Activated CD4-positive, alpha-beta T cell treated with anti-CD3 and anti-CD28 coated beads, Interleukin-2, amount 50 U/mL, for 48 hours (primary cell): Measurements from ENCODE around the gene C1QBP.
"Not testable (repeated sequence)": the region's sequence is repeated elsewhere in the genome, so short reads cannot be mapped to it uniquely, and the experiment has no call there.

Source experiments
- DNase-seq, 2 experiments: peaks; one replicate each; pipeline ENCODE4 v3.0.0-alpha.2; 2020

Gene C1QBP

DNA sequence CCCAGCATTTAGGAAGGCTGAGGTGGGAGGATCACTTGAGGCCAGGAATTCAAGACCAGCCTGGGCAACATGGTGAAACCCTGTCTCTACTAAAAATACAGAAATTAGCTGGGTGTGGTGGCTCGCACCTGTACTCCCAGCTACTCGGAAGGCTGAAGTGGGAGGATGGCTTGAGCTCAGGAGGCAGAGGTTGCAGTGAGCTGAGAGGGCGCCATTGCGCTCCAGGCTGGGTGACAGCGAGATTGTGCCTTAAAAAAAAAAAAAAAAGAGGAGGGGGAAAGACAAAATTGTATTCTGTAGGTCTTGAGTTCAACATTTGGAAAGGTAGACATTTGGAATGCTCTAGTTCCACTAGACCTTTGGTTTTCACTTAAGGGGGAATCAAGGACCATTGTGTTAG is 7.7 kb downstream of the C1QBP start:
- DNase-seq = not testable (repeated sequence)

- no peak for DNase-seq
These were observed 8.4 kb downstream of the C1QBP start for GRCh38 chr17:5430413-5430999.

DNA sequence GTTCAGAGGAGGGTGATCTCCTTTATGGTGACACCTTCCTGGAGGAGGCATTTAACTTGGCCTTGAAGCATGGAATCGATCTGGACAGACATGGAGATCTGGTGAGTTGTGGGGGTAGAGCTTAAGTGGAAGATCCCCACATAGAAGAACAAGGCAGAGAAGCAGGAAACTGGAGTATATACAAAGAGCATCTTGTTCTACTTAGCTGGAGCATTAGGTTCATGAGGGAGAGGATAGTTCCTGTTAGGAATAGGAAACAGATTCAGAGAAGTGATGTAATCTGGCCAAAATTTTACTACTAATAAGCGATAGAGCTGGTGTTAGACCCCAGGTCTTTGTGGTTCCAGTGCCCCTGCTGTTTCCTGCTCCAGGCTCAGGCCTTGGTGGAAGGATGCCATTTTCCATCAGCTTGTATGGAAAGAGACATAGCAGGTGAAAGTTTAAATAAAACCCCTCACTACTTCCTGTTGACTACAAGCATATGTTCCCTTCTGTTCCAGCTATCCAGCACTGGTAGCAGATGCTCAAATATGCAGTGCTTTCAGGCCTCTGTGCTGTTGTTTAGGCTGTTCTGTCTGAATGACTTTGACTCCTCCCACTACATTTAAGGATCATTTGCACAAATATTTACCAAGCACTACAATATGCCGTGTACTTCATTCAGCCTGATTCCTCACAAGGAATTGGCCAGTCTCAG is 9.6 kb downstream of the C1QBP start:
- DNase-seq = no peak

- DNase-seq = no peak
These were observed 13.1 kb downstream of the C1QBP start for GRCh38 chr17:5425826-5426225.

GRCh38 chr17:5424909-5425308 is 14.0 kb downstream of the C1QBP start:
- DNase-seq = no peak

- DNase-seq = no peak
These were observed 16.4 kb downstream of the C1QBP start for GRCh38 chr17:5422505-5422904.

GRCh38 chr17:5419959-5420653 is 18.8 kb downstream of the C1QBP start, which contains the start of gene RPAIN:
RPAIN (plus strand) TSS chr17:5420182; CDS start chr17:5420211, 29 bp downstream.
- peak; percentile 84 to 90 for DNase-seq

- peak; percentile 93 to 96 for DNase-seq
These were observed 19.5 kb downstream of the C1QBP start, which contains the start of gene NUP88 for GRCh38 chr17:5419356-5419958. NUP88 (minus strand) TSS chr17:5419662; CDS start chr17:5419650, 12 bp downstream.

DNA sequence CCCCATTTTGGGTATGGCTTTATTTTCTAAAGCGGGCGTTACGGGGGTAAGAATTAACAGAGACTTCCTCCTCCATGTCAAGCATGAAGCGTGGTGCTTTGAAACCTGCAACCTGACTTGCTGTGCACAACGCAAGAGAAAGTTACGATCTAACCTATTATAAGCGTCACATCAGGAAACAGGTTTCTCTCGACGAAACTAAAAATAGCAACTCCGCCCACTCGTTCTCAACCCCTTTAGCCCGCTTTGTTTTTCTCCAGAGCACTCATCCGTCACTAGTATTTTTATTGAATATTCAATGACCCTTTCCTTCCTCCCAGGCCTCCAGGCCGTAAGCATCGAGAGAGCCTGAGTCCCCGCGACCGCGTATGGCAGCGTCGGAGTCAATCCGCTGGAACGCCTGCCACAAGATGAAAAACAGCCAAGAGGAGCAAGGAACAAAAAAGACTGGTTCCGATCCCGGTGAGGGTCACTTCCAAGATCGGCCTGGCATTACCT is 20.0 kb downstream of the C1QBP start:
- DNase-seq = peak; percentile 52 to 71

DNA sequence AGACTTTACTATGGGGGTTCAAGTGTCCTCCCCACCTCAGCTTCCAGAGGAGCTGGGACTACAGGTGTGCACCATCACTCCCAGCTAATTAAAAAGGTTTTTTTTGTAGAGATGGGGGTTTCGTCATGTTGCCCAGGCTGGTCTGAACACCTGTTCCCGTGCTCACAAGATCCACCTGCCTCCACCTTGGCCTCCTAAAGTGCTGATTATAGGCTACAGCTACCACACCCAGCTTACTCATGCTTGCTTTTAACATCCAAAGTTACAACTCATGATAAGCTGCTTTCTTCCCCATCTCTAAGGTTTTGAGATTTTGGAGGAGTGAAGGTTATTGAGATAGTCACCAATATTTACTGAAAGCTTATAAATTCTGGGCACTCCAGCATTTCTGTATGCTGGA is 22.1 kb downstream of the C1QBP start:
- DNase-seq = no peak

DNA sequence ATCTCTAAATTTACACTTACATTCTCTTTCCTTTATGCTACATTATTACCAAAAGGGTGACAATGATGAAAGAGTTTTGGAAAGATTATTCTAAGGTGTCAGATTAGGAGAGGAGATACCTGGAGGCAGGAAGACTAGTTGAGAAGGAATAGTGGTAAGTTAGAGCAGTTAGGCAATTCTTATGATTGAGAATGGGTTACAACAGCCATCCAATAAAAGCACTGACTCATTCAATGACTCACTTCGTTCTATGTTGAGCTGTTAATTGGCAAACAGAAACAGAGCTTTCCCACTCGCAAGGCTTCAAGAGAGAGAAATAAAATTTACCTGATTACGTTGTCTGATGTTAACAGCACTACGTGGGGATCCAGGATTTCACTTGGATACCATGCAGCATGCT is 25.3 kb downstream of the C1QBP start:
- no peak for DNase-seq

DNA sequence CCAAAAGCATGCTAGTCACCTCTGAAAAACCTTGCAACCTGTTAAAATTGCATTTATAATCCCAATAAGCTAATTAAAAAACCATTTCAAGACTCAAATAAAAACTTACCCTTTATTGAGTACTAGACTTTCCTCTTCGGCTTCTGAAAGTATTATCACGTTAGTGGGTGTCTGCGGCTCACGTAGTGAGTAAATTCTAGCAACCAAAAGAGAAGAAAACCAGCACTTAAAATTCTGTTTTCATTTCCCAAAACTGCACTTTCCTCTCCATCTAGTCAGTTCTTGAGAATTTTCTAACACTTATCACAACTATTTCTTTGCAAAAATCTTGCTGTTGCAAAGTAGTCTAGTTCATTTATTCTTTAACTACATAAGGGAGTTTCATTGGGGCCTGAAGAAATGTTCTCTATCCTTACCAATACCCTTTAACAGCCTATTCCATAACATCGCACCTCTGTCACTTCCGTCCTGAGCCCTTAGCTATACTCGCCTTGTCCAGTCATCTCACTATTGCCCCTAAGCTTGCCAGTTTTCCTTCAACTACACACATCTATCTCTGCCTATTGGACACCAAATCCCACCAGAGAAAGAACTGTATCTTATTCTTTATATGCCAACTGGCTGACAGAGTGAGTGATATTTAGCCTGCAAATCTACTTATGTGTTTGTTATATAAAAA is 28.2 kb downstream of the C1QBP start:
- DNase-seq = no peak

GRCh38 chr17:5408186-5408585 is 30.8 kb downstream of the C1QBP start:
- no peak for DNase-seq

GRCh38 chr17:5405400-5405799 is 33.6 kb downstream of the C1QBP start:
- DNase-seq = no peak

GRCh38 chr17:5399767-5400166 is 39.2 kb downstream of the C1QBP start:
- DNase-seq = no peak

GRCh38 chr17:5396612-5397011 is 42.3 kb downstream of the C1QBP start:
- no peak for DNase-seq

DNA sequence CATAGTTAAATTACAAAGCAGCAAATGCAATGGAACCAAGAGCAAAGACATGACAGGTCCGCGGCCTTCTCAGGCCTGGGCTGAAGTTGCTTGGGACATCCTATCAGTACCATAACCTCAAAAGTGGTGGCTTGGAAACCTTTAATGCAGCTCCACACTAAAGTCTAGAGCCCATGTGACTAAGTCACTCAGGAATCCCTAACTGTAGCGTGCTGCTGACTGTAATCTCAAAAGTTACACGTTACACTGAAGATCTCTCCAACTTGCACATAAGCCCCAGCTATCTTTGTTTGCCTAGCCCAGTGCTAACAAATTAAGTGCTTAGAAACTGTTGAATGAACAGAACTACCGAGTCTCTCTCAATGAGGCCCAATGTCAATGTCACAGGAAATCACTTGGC is 47.3 kb downstream of the C1QBP start:
- no peak for DNase-seq
